GM23248 (cell line): ENCODE results near the gene AGPAT3. TPM values are rescaled to one million over a fixed set of nuclear protein-coding genes. Genes with fewer than 3 reads are reported as not detected.

Source experiments
- DNase-seq: peaks from one replicate; pipeline ENCODE4 v3.0.0-alpha.2; 2015
- H2AFZ ChIP-seq: fragments of 200-600 bp; sonication (generic); 2 replicates; pipeline ENCODE4 v1.6.1; 2016; ENCODE audit warnings: antibody characterized with exemption
- H3F3A ChIP-seq: fragments of 200-600 bp; sonication (generic); 2 replicates; pipeline ENCODE4 v1.6.1; 2016; ENCODE audit warnings: mild to moderate bottlenecking, antibody characterized with exemption, mixed run types; ENCODE audit not compliant: insufficient read depth
- H3K27ac ChIP-seq: fragments of 200-600 bp; sonication (generic); 2 replicates; pipeline ENCODE4 v1.5.1; 2016; ENCODE audit warnings: mild to moderate bottlenecking
- H3K27me3 ChIP-seq: fragments of 200-600 bp; sonication (generic); replicated peaks from 2 replicates; pipeline ENCODE4 v1.6.1; 2016; ENCODE audit warnings: mild to moderate bottlenecking; ENCODE audit not compliant: insufficient read depth
- H3K36me3 ChIP-seq: fragments of 200-600 bp; sonication (generic); 2 replicates; pipeline ENCODE4 v1.6.1; 2016; ENCODE audit warnings: low read depth, mild to moderate bottlenecking
- H3K4me1 ChIP-seq: fragments of 200-600 bp; sonication (generic); 2 replicates; pipeline ENCODE4 v1.6.1; 2016; ENCODE audit warnings: mild to moderate bottlenecking; ENCODE audit not compliant: insufficient read depth
- H3K4me2 ChIP-seq: fragments of 200-600 bp; sonication (generic); one replicate; pipeline ENCODE4 v1.6.1; 2016; ENCODE audit warnings: mild to moderate bottlenecking; ENCODE audit not compliant: unreplicated experiment
- H3K4me3 ChIP-seq: fragments of 200-600 bp; sonication (generic); 2 replicates; pipeline ENCODE4 v1.5.1; 2016; ENCODE audit warnings: mild to moderate bottlenecking
- H3K79me2 ChIP-seq: fragments of 200-600 bp; sonication (generic); 2 replicates; pipeline ENCODE4 v1.6.1; 2016; ENCODE audit warnings: mild to moderate bottlenecking; ENCODE audit not compliant: insufficient read depth
- H3K9ac ChIP-seq: fragments of 200-600 bp; sonication (generic); 2 replicates; pipeline ENCODE4 v1.6.1; 2016; ENCODE audit warnings: mild to moderate bottlenecking
- H3K9me2 ChIP-seq: fragments of 200-600 bp; sonication (generic); 2 replicates; pipeline ENCODE4 v1.6.1; 2016; ENCODE audit warnings: mixed run types, mild to moderate bottlenecking, moderate library complexity; ENCODE audit not compliant: insufficient read depth
- H3K9me3 ChIP-seq: fragments of 200-600 bp; sonication (generic); one replicate; pipeline ENCODE4 v1.6.1; 2017; ENCODE audit warnings: low read depth
- H4K20me1 ChIP-seq: fragments of 200-600 bp; sonication (generic); 2 replicates; pipeline ENCODE4 v1.6.0; 2016; ENCODE audit not compliant: insufficient read depth
- EZH2 ChIP-seq: fragments of 200-600 bp; sonication (generic); IDR thresholded peaks from 2 replicates; pipeline ENCODE4 v1.6.1; 2018; ENCODE audit warnings: antibody characterized with exemption, mild to moderate bottlenecking; ENCODE audit not compliant: insufficient read depth, poor library complexity, severe bottlenecking
- EZH2phosphoT487 ChIP-seq: fragments of 200-600 bp; sonication (generic); IDR thresholded peaks from 2 replicates; pipeline ENCODE4 v1.6.1; 2018; ENCODE audit warnings: antibody characterized with exemption, moderate library complexity, mild to moderate bottlenecking, low read depth; ENCODE audit not compliant: insufficient read depth
- WGBS, 2 experiments: methylation state at CpG; one replicate each; pipeline ENCODE4 v1.1.6; 2015 to 2017; ENCODE audit warnings: low lambda C conversion rate in 2 of 2, low coverage in 1 of 2; ENCODE audit errors: missing lambda C conversion rate in 2 of 2; 5-methylcytosine and 5-hydroxymethylcytosine counted together
- in situ Hi-C: fragments of 300-500 bp; cut with MboI; formaldehyde crosslinking; loops from 2 replicates; pipeline ENCODE4 v1.15.0; 2020
- polyA plus RNA-seq: library from polyadenylated mRNA; unstranded; fragments of >200 nt; fragmentation: Nextera tagmentation; extraction: Ambion mirVana; gene quantifications from 2 replicates; pipeline ENCODE4 v1.2.1, GENCODE V29; 2016
- total RNA-seq: library from RNA; depleted of rRNA; stranded (reverse); fragments of >200 nt; shearing (Covaris generic); gene quantifications from 2 replicates; pipeline ENCODE4 v1.2.3, GENCODE V29; 2014

The AGPAT3 gene
- total and polyA plus RNA-seq, 2 experiments from 2014 or later: 12.3 to 29.3 TPM

- 88 to 89% methylated on average over 19 of the region's 19 CpGs for WGBS, 2 experiments
- no peak for TF ChIP-seq EZH2phosphoT487
- TF ChIP-seq EZH2: no peak
- H4K20me1 ChIP-seq: no peaks in the 10 kb centered on the region; the same call in 1 of the 2 replicates
- H3K79me2 ChIP-seq: peaks cover 18% of the 10 kb centered on the region
- no peaks in the 10 kb centered on the region for H3K9me2 ChIP-seq
- no peak overlapping the region for H3K4me3 ChIP-seq
- no peaks in the 10 kb centered on the region for H3K36me3 ChIP-seq
- no peak overlapping the region for H3K27ac ChIP-seq
- no peak for DNase-seq
- no peaks in the 10 kb centered on the region for H3F3A ChIP-seq
- H3K27me3 ChIP-seq: no peaks in the 10 kb centered on the region
- H3K4me1 ChIP-seq: no peaks in the 10 kb centered on the region
- no peak overlapping the region for H2AFZ ChIP-seq
- H3K9me3 ChIP-seq: no peaks in the 10 kb centered on the region
- in situ Hi-C loops: no loop called here
- no peak overlapping the region for H3K9ac ChIP-seq
- H3K4me2 ChIP-seq: no peak overlapping the region
Observed at GRCh38 chr21:43909741-43910400, 44.8 kb downstream of the AGPAT3 start.

- H3K9me2 ChIP-seq: no peaks in the 10 kb centered on the region
- 75 to 79% methylated on average over 7 of the region's 7 CpGs for WGBS, 2 experiments
- no peaks in the 10 kb centered on the region for H3K36me3 ChIP-seq
- no peak overlapping the region for H3K4me3 ChIP-seq
- H3K4me1 ChIP-seq: no peaks in the 10 kb centered on the region
- H3K27ac ChIP-seq: no peak overlapping the region
- no peaks in the 10 kb centered on the region for H3K27me3 ChIP-seq
- TF ChIP-seq EZH2phosphoT487: no peak
- no peak for TF ChIP-seq EZH2
- H3K9ac ChIP-seq: no peak overlapping the region
- H3F3A ChIP-seq: no peaks in the 10 kb centered on the region
- H3K9me3 ChIP-seq: no peaks in the 10 kb centered on the region
- no peak overlapping the region for H2AFZ ChIP-seq
- DNase-seq: no peak
- in situ Hi-C loops: no loop called here
- H3K4me2 ChIP-seq: no peak overlapping the region
- H3K79me2 ChIP-seq: peaks cover 24% of the 10 kb centered on the region
- no peaks in the 10 kb centered on the region; the same call in 1 of the 2 replicates for H4K20me1 ChIP-seq
Observed at GRCh38 chr21:43910460-43910859, 45.4 kb downstream of the AGPAT3 start.

DNA sequence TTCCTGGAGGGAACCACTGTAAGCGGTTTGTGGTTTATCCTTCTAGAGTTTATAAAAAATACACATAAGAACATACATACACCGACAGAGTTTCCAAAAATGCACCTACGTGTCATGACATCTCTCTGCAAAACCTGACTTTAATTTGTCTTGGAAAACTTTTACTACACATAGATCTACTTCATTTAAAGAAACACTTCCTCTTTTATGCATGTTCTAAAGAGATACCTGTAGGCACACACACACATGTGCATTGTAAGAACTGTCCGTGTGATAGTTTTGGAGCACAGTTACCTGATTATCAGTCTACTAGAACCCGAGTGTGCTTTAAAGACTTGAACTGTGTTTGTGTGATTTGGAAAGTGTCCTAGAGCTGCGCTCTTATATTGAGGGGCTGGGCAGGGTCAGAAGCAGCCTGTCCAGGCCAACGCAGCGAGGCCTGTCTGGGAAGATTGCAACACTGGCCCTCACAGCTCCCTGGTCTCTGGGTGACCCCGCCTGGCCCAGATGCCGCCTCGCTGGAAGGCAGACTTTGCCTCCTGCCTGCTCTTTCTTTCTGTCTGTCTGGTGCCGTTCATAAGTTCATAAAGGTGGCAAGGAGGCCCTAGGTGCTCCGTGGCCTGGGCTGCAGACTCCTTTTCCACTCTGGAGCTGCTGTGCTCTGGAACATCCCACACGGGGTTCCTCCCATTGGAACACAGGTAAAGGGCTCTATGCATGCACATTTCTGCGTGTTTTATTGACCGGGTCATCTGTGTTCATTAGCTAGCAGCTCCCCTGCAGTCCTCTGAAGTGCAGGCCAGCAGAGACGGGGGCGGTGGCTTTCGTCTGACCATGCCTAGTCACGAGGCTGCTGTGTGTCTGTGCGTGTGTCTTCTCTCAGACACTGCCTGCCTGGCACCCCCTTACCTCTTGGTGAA, 46.3 kb downstream of the AGPAT3 start:
- no peaks in the 10 kb centered on the region for H3K4me1 ChIP-seq
- H3K4me3 ChIP-seq: no peak overlapping the region
- WGBS, 2 experiments: 68 to 69% methylated on average over 21 of the region's 21 CpGs
- H2AFZ ChIP-seq: no peak overlapping the region
- no peaks in the 10 kb centered on the region for H3K9me2 ChIP-seq
- no peak for DNase-seq
- no peaks in the 10 kb centered on the region for H3K27me3 ChIP-seq
- no peak for TF ChIP-seq EZH2
- TF ChIP-seq EZH2phosphoT487: no peak
- H4K20me1 ChIP-seq: no peaks in the 10 kb centered on the region; the same call in 1 of the 2 replicates
- H3K79me2 ChIP-seq: peaks cover 31% of the 10 kb centered on the region
- H3K27ac ChIP-seq: no peak overlapping the region
- H3K9ac ChIP-seq: no peak overlapping the region
- no peak overlapping the region for H3K4me2 ChIP-seq
- in situ Hi-C loops: no loop called here
- H3K9me3 ChIP-seq: no peaks in the 10 kb centered on the region
- no peaks in the 10 kb centered on the region for H3F3A ChIP-seq
- no peaks in the 10 kb centered on the region for H3K36me3 ChIP-seq

DNA sequence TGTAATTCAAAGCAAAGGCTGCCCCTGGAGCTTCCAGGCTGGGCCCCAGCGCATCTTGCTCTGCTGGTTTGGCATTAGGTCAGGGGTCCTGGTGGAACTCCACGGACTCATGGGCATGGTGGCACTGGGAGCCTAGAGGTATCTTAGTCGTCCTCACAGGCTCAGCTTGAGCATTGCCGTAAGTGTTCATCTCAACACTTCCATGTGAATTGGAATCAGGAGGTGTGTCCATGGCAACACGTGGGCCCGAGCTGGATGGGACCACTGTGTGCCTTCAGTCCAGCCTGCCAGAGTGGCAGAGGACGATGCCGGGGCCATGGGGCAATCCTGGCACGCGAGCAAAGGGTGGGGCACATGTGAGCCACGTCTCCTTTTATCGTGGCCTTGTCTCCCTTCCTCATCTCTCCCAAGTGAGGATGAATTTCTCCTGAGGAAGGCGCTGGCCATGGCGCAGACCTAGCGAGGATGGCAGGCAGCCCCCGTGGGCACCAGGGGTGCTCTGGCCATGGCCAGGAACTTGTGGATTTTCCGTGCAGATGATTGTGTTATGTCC, 47.0 kb downstream of the AGPAT3 start:
- no peak for DNase-seq
- peaks cover 37% of the 10 kb centered on the region for H3K79me2 ChIP-seq
- no peak overlapping the region for H2AFZ ChIP-seq
- no peaks in the 10 kb centered on the region for H3K9me2 ChIP-seq
- H4K20me1 ChIP-seq: no peaks in the 10 kb centered on the region; the same call in 1 of the 2 replicates
- H3K27me3 ChIP-seq: no peaks in the 10 kb centered on the region
- WGBS, 2 experiments: 95 to 96% methylated on average over 17 of the region's 17 CpGs
- no peak overlapping the region for H3K4me3 ChIP-seq
- in situ Hi-C loops: no loop called here
- H3K27ac ChIP-seq: no peak overlapping the region
- TF ChIP-seq EZH2phosphoT487 (no peak), EZH2 (no peak)
- no peak overlapping the region for H3K4me2 ChIP-seq
- H3K4me1 ChIP-seq: no peaks in the 10 kb centered on the region
- H3F3A ChIP-seq: no peaks in the 10 kb centered on the region
- H3K36me3 ChIP-seq: no peaks in the 10 kb centered on the region
- H3K9me3 ChIP-seq: no peaks in the 10 kb centered on the region
- no peak overlapping the region for H3K9ac ChIP-seq
